Endothelial cell of umbilical vein (primary cell): ENCODE measurements around the gene CALN1. TPM values are rescaled to one million over a fixed set of nuclear protein-coding genes. Genes with fewer than 3 reads are reported as not detected.

Experiments
- BruUV-seq: library from RNA; stranded (reverse); fragments of 400-500 nt; replicated peaks from 2 replicates; lab custom pipeline; 2021; lab: Mats Ljungman, UMichigan
- CTCF ChIA-PET: fragments of 300-600, 350-600 bp; sonication (Branson Sonifier 250); formaldehyde crosslinking; loops from one replicate; lab custom pipeline; 2021; ENCODE audit warnings: antibody characterized with exemption, inconsistent platforms; lab: Charles Lee
- POLR2A ChIA-PET: fragments of 300-600, 350-600 bp; sonication (Branson Sonifier 250); formaldehyde crosslinking; loops from one replicate; lab custom pipeline; 2021; ENCODE audit warnings: antibody characterized with exemption, inconsistent platforms; lab: Charles Lee
- DNase-seq: peaks from one replicate; pipeline ENCODE4 v3.0.0-alpha.2; 2011; ENCODE audit warnings: low read depth, low spot score
- FAIRE-seq: peaks from 2 replicates; lab custom pipeline; 2011; peaks lifted over from hg19 to GRCh38; lab: Jason Lieb, UNC
- H2AFZ ChIP-seq: 2 replicates; pipeline ENCODE4 v1.6.0; 2012; ENCODE audit warnings: low read depth, low read length, control low read depth, inconsistent platforms
- H3K27ac ChIP-seq: 2 replicates; pipeline ENCODE4 v1.5.1; 2011; ENCODE audit warnings: low read depth, mild to moderate bottlenecking, control low read depth, low read length, moderate library complexity; ENCODE audit not compliant: insufficient read depth
- H3K27me3 ChIP-seq, 2 experiments: 2 replicates each; pipeline versions ENCODE4 v1.6.0 to v1.6.1; 2011; ENCODE audit warnings: low read length in 2 of 2, mixed read lengths in 1 of 2; ENCODE audit not compliant: control insufficient read depth in 2 of 2, insufficient read depth in 2 of 2
- H3K36me3 ChIP-seq, 2 experiments: 2 replicates in 1 of 2; 3 replicates in 1 of 2; pipeline ENCODE4 v1.5.1; 2011; ENCODE audit warnings: low read length in 2 of 2, mild to moderate bottlenecking in 1 of 2, moderate library complexity in 1 of 2; ENCODE audit not compliant: control insufficient read depth in 2 of 2, insufficient read depth in 2 of 2; ENCODE audit errors: extremely low read depth in 1 of 2
- H3K4me1 ChIP-seq: 3 replicates; pipeline ENCODE4 v1.5.1; 2011; ENCODE audit warnings: mild to moderate bottlenecking, low read length; ENCODE audit not compliant: control insufficient read depth, insufficient read depth; ENCODE audit errors: extremely low read depth
- H3K4me2 ChIP-seq: 2 replicates; pipeline ENCODE4 v1.6.1; 2011; ENCODE audit warnings: low read length, control low read depth, mixed read lengths; ENCODE audit not compliant: insufficient read depth
- H3K4me3 ChIP-seq, 3 experiments: fragments of 200-600 bp in 1 of 3; sonication (generic), shearing (Covaris generic) in 1 of 3; replicated peaks in 1 of 3; 2 replicates each; pipeline ENCODE4 v1.5.1; 2011 to 2016; ENCODE audit warnings: control low read depth in 3 of 3, low read length in 3 of 3, mild to moderate bottlenecking in 2 of 3, inconsistent platforms in 1 of 3, low read depth in 1 of 3, moderate library complexity in 1 of 3; ENCODE audit not compliant: insufficient read depth in 1 of 3
- H3K79me2 ChIP-seq: 2 replicates; pipeline ENCODE4 v1.6.0; 2012; ENCODE audit warnings: low read length, inconsistent platforms; ENCODE audit not compliant: control insufficient read depth, insufficient read depth
- H3K9ac ChIP-seq: replicated peaks from 2 replicates; pipeline ENCODE3; 2011; ENCODE audit warnings: low read length, control low read depth; ENCODE audit not compliant: insufficient read depth; ENCODE audit errors: extremely low read depth
- H3K9me1 ChIP-seq: replicated peaks from 3 replicates; pipeline ENCODE4 v1.6.0; 2011; ENCODE audit warnings: mild to moderate bottlenecking, low read length; ENCODE audit not compliant: control insufficient read depth, insufficient read depth; ENCODE audit errors: extremely low read depth
- H3K9me3 ChIP-seq: replicated peaks from 2 replicates; pipeline ENCODE4 v1.5.1; 2012; ENCODE audit warnings: low read length, inconsistent platforms; ENCODE audit not compliant: control insufficient read depth, insufficient read depth
- H4K20me1 ChIP-seq: replicated peaks from 2 replicates; pipeline ENCODE3; 2011; ENCODE audit warnings: mild to moderate bottlenecking, low read length; ENCODE audit not compliant: control insufficient read depth, insufficient read depth; ENCODE audit errors: extremely low read depth
- CTCF ChIP-seq, 2 donors: IDR thresholded peaks; 1 replicate in 1 of 2; 2 replicates in 1 of 2; pipeline ENCODE4 v1.5.1; 2011; ENCODE audit warnings: low read length in 2 of 2, mild to moderate bottlenecking in 2 of 2, moderate library complexity in 2 of 2, control low read depth in 1 of 2, inconsistent platforms in 1 of 2, low read depth in 1 of 2; ENCODE audit not compliant: insufficient read depth in 1 of 2; ENCODE audit errors: extremely low read depth in 1 of 2
- EZH2 ChIP-seq: IDR thresholded peaks from 2 replicates; pipeline ENCODE4 v1.6.1; 2012; ENCODE audit warnings: borderline replicate concordance, low read depth, mild to moderate bottlenecking, moderate library complexity, low read length, inconsistent platforms; ENCODE audit not compliant: severe bottlenecking
- FOS ChIP-seq: IDR thresholded peaks from 2 replicates; pipeline ENCODE4 v1.6.1; 2011; ENCODE audit warnings: mild to moderate bottlenecking, low read length, moderate library complexity, borderline replicate concordance; ENCODE audit not compliant: insufficient read depth
- GATA2 ChIP-seq: IDR thresholded peaks from 2 replicates; pipeline ENCODE4 v1.7.0; 2011; ENCODE audit warnings: low read depth, mild to moderate bottlenecking, moderate library complexity, mixed read lengths, low read length; ENCODE audit not compliant: insufficient read length, insufficient read depth
- JUN ChIP-seq: IDR thresholded peaks from 2 replicates; pipeline ENCODE4 v1.6.1; 2011; ENCODE audit warnings: borderline replicate concordance, low read depth; ENCODE audit not compliant: insufficient read length, insufficient read depth
- MAX ChIP-seq: IDR thresholded peaks from 2 replicates; pipeline ENCODE4 v1.6.1; 2011; ENCODE audit not compliant: insufficient read depth, insufficient read length
- MYC ChIP-seq: IDR thresholded peaks from one replicate; pipeline ENCODE4 v1.6.1; 2011; ENCODE audit warnings: mild to moderate bottlenecking, low read depth, low read length
- POLR2A ChIP-seq: IDR thresholded peaks from 2 replicates; pipeline ENCODE4 v1.6.1; 2012; ENCODE audit warnings: low read depth, mild to moderate bottlenecking, control low read depth, low read length
- POLR2AphosphoS5 ChIP-seq: IDR thresholded peaks from 2 replicates; pipeline ENCODE4 v1.6.1; 2012; ENCODE audit warnings: low read depth, mild to moderate bottlenecking, control low read depth, low read length, moderate library complexity; ENCODE audit not compliant: insufficient read depth
- dilution Hi-C: fragments of 300-500 bp; cut with MboI; formaldehyde crosslinking; loops from one replicate; pipeline ENCODE4 v1.15.0; 2019; ENCODE audit warnings: low sequenced_read_pairs; ENCODE audit not compliant: extremely low pct_ligation_motif_present
- intact Hi-C: fragments of 100-400 bp; cut with micrococcal nuclease; formaldehyde crosslinking; loops from one replicate; pipeline ENCODE4 v1.10.0; 2022
- polyA plus RNA-seq, 4 experiments: library from polyadenylated mRNA; depleted of rRNA in 3 of 4; stranded (reverse) in 3 of 4; unstranded in 1 of 4; fragments of >200 nt; gene quantifications; 2 replicates each; pipeline versions ENCODE4 v1.2.1 to v1.2.3, GENCODE V29; 2011 to 2012; ENCODE audit warnings: missing spikeins in 1 of 4
- total RNA-seq: library from RNA; stranded (reverse); gene quantifications from 2 replicates; pipeline ENCODE4 v1.2.3, GENCODE V29; 2021

The CALN1 gene
- total and polyA plus RNA-seq, 2 donors (not counting 3 experiments of a cell fraction or from before 2014, with no cell fraction given): not detected

- peaks cover 2% of the 10 kb centered on the region for H3K9me3 ChIP-seq
- DNase-seq (no peak), FAIRE-seq (no peak)
Observed at GRCh38 chr7:71937840-71938371, 474.2 kb downstream of the CALN1 start.

DNA sequence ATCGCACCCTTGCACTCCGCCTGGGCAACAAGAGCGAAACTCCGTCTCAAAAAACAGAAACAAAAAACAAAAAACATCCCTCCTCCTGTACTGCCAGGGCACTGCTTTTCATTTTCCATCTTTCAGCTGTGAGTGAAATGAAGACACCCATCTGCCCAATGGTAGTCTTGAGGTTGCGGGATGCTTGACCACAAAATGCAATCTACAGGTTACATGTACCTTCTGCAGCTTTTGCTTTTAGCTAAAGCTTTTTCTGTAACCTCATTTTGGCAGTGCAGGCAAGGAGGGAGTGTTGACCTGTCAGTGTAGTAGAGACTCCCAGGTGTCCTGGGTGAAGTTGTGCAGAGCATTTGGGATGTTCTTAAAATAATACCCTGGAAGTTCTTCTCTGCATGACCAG, 476.5 kb downstream of the CALN1 start:
- Histone ChIP-seq H3K9me3 (peaks cover 2% of the 10 kb centered on the region), H3K36me3 (no peaks in the 10 kb centered on the region), H4K20me1 (no peaks in the 10 kb centered on the region), H3K27me3 (no peaks in the 10 kb centered on the region), H3K9ac (no peak overlapping the region), H3K9me1 (no peaks in the 10 kb centered on the region), H3K27ac (no peak overlapping the region), H3K4me3 (no peak overlapping the region), H3K4me1 (no peaks in the 10 kb centered on the region), H3K79me2 (no peaks in the 10 kb centered on the region), H3K4me2 (no peak overlapping the region), H2AFZ (no peak overlapping the region)
- FAIRE-seq (no peak), DNase-seq (no peak)
- ChIA-PET CTCF (no interaction called here), POLR2A (no interaction called here)
- TF ChIP-seq POLR2A (no peak), JUN (no peak), CTCF (IDR thresholded peaks at IDR 0.05; ENCODE audit: extremely low read depth in 1 of 2, insufficient read depth in 1 of 2, low read depth in 1 of 2, low read length in 2 of 2) (no peak), GATA2 (no peak), MAX (no peak), FOS (no peak), EZH2 (no peak), POLR2AphosphoS5 (no peak), MYC (no peak)
- dilution Hi-C loops (no loop called here), intact Hi-C loops (no loop called here)
- no TSS peak for BruUV-seq

More at GRCh38 chr7:71937840-71938371, 474.2 kb downstream of the CALN1 start:
- H3K4me3 ChIP-seq: no peak overlapping the region
- no peaks in the 10 kb centered on the region for H3K4me1 ChIP-seq
- H3K79me2 ChIP-seq: no peaks in the 10 kb centered on the region
- no peak overlapping the region for H3K4me2 ChIP-seq
- no peaks in the 10 kb centered on the region for H3K27me3 ChIP-seq
- POLR2A ChIA-PET: no interaction called here
- dilution Hi-C loops (no loop called here), intact Hi-C loops (no loop called here)
- H3K9ac ChIP-seq: no peak overlapping the region
- TF ChIP-seq GATA2 (no peak), POLR2AphosphoS5 (no peak)
- H2AFZ ChIP-seq: no peak overlapping the region
- BruUV-seq: no TSS peak
- CTCF ChIA-PET: no interaction called here
- H3K36me3 ChIP-seq: no peaks in the 10 kb centered on the region
- no peaks in the 10 kb centered on the region for H3K9me1 ChIP-seq
- no peak overlapping the region for H3K27ac ChIP-seq
- H4K20me1 ChIP-seq: no peaks in the 10 kb centered on the region
